H1 (cell line): ENCODE measurements around the gene CTNNA3.

Experiments
- CHD1 ChIP-seq: IDR thresholded peaks from 2 replicates; pipeline ENCODE4 v1.6.1; 2012; ENCODE audit warnings: low read depth, low read length, improper control_type of control experiment
- CTCF ChIP-seq, 3 experiments: IDR thresholded peaks; 1 replicate in 2 of 3; 2 replicates in 1 of 3; pipeline versions ENCODE4 v1.5.1 to v1.6.1; 2011; ENCODE audit warnings: low read length in 3 of 3, mild to moderate bottlenecking in 3 of 3, inconsistent platforms in 2 of 3, low read depth in 1 of 3, moderate library complexity in 1 of 3; ENCODE audit not compliant: insufficient read depth in 1 of 3; ENCODE audit errors: control extremely low read depth in 1 of 3
- E2F6 ChIP-seq: IDR thresholded peaks from 2 replicates; pipeline ENCODE4 v1.6.1; 2012; ENCODE audit warnings: inconsistent platforms

- TF ChIP-seq CTCF (IDR thresholded peaks at IDR 0.05; ENCODE audit: control extremely low read depth in 1 of 3, insufficient read depth in 1 of 3, low read depth in 1 of 3, low read length in 3 of 3) (no peak), E2F6 (no peak), CHD1 (no peak)
Observed at GRCh38 chr10:67596641-67597040, 99.4 kb downstream of the CTNNA3 start.
